Right lobe of liver (tissue), 6 donors: ENCODE measurements around the gene CAPN10. TPM values are rescaled to one million over a fixed set of nuclear protein-coding genes. Genes with fewer than 3 reads are reported as not detected.

ENCODE experiments used
- ATAC-seq, 4 donors: fragments of 200-7000 bp; cut with Tn5 transposase; one replicate each; pipeline ENCODE4 v1.9.1; 2020; ENCODE audit warnings: mild to moderate bottlenecking in 4 of 4, moderate library complexity in 4 of 4
- DNase-seq, 3 donors: peaks; one replicate each; pipeline ENCODE4 v3.0.0-alpha.2; 2020
- H3K27ac ChIP-seq, 3 donors: fragments of 200-600 bp; one replicate each; pipeline ENCODE4 v1.8.0; 2022
- H3K27me3 ChIP-seq, 2 donors: fragments of 200-600 bp; one replicate each; pipeline ENCODE4 v1.8.0; 2022
- H3K36me3 ChIP-seq, 4 donors: fragments of 200-600 bp; sonication (generic) in 1 of 4; one replicate each; pipeline versions ENCODE4 v1.5.1 to v1.8.0; 2017 to 2022; ENCODE audit warnings: control low read depth in 1 of 4
- H3K4me1 ChIP-seq, 4 donors: fragments of 200-600 bp; sonication (generic) in 1 of 4; one replicate each; pipeline versions ENCODE4 v1.5.1 to v1.8.0; 2017 to 2022; ENCODE audit warnings: control low read depth in 1 of 4
- H3K4me3 ChIP-seq, 3 donors: fragments of 200-600 bp; one replicate each; pipeline ENCODE4 v1.8.0; 2022
- H3K9me3 ChIP-seq, 4 donors: fragments of 200-600 bp; sonication (generic) in 1 of 4; one replicate each; pipeline versions ENCODE4 v1.5.1 to v1.8.0; 2017 to 2022; ENCODE audit warnings: control low read depth in 1 of 4
- CTCF ChIP-seq, 4 donors: fragments of 200-600 bp in 3 of 4; fragments of 450-650 bp in 1 of 4; IDR thresholded peaks; one replicate each; pipeline versions ENCODE4 v1.5.1 to v1.8.0; 2016 to 2022; ENCODE audit warnings: antibody characterized with exemption in 4 of 4, mild to moderate bottlenecking in 2 of 4
- POLR2A ChIP-seq: fragments of 450-650 bp; IDR thresholded peaks from one replicate; pipeline ENCODE4 v1.6.1; 2017; ENCODE audit warnings: antibody characterized with exemption, mild to moderate bottlenecking
- WGBS: methylation state at CpG from one replicate; pipeline ENCODE4 v1.1.6; 2018; ENCODE audit warnings: low coverage, low lambda C conversion rate; ENCODE audit not compliant: insufficient coverage; ENCODE audit errors: missing lambda C conversion rate; 5-methylcytosine and 5-hydroxymethylcytosine counted together
- intact Hi-C, 2 donors: fragments of 100-400 bp; cut with DNase I; formaldehyde crosslinking; loops; one replicate each; pipeline versions ENCODE4 v1.11.2 to v1.14.1; 2022
- total RNA-seq, 6 experiments: library from RNA; depleted of rRNA in 2 of 6; stranded (reverse); fragments of >200 nt in 2 of 6; fragmentation: NEBNext Ultra II Directional in 3 of 6; extraction: Animal tissue kit (Norgen Biotek cat#: 25700) in 3 of 6; gene quantifications; one replicate each; pipeline versions ENCODE4 v1.1.0 to v1.2.4, GENCODE V29; 2016 to 2023
- donor health status: DM: no; HTN: yes; CAD: no.
- donor health status: DM: no; HTN: no; CAD: no.
- donor health status: DM: no; HTN: no; CAD: no.
- donor health status: DM: no; HTN: yes; CAD: no.
- donor health status: DM: no; HTN: yes; CAD: no.

The CAPN10 gene
- total RNA-seq, 6 experiments from 2014 or later: 7.2 to 13.8 (median 9.1) TPM

GRCh38 chr2:240586919-240587800 lies 626 bp downstream of the CAPN10 start:
- peak in 2 of 3 donors; percentile 64 for DNase-seq
- peaks cover 0 to 28% (median 8%) of the 10 kb centered on the region in 4 donors for H3K4me1 ChIP-seq
- H3K27me3 ChIP-seq: no peaks in the 10 kb centered on the region
- intact Hi-C loops: no loop called here
- peak overlapping the region; percentile 94 to 99 (median 97) for H3K4me3 ChIP-seq
- peaks cover 0 to 5% (median under 1%) of the 10 kb centered on the region in 4 donors for H3K36me3 ChIP-seq
- peak; percentile 23 to 47 (median 28) for ATAC-seq
- 2% methylated on average over 11 of the region's 62 CpGs for WGBS
- no peak for TF ChIP-seq POLR2A
- no peak for TF ChIP-seq CTCF (IDR thresholded peaks at IDR 0.05)
- no peaks in the 10 kb centered on the region for H3K9me3 ChIP-seq
- H3K27ac ChIP-seq: peak overlapping the region; percentile 93 to 97 (median 96)

GRCh38 chr2:240588006-240588655 lies 1.6 kb downstream of the CAPN10 start:
- peaks cover 0 to 5% (median under 1%) of the 10 kb centered on the region in 4 donors for H3K36me3 ChIP-seq
- no peak for ATAC-seq
- no peak overlapping the region for H3K4me3 ChIP-seq
- H3K4me1 ChIP-seq: peaks cover 0 to 28% (median 8%) of the 10 kb centered on the region in 4 donors
- intact Hi-C loops: no loop called here
- no peaks in the 10 kb centered on the region for H3K9me3 ChIP-seq
- no peaks in the 10 kb centered on the region for H3K27me3 ChIP-seq
- H3K27ac ChIP-seq: no peak overlapping the region
- TF ChIP-seq POLR2A (no peak), CTCF (IDR thresholded peaks at IDR 0.05) (no peak)
- peak in 1 of 3 donors; percentile 36 for DNase-seq
- 87% methylated on average over 6 of the region's 10 CpGs for WGBS

DNA sequence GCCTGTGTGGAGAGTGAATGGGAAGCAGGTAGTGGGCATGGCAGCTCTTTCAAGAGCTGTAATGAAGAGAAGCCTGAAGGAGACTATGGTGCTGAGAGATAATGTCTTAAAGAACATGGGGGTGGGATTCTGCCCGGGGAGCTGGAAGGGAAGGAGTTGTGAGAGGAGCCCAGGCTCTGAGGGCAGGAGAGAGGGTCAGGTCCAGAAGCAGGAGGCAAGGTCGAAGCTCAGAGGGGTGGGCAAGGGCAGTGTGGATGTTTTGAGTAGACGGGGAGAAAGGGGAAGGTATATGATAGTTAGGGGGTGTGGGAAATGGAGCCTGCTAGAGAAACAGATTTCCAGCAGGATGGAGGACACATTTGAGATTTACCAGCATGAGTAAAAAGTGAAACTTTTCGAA lies 2.1 kb downstream of the CAPN10 start:
- WGBS: 89% methylated on average over 4 of the region's 4 CpGs
- no peaks in the 10 kb centered on the region for H3K9me3 ChIP-seq
- intact Hi-C loops: no loop called here
- H3K4me3 ChIP-seq: no peak overlapping the region
- H3K36me3 ChIP-seq: peaks cover 0 to 5% (median under 1%) of the 10 kb centered on the region in 4 donors
- H3K27me3 ChIP-seq: no peaks in the 10 kb centered on the region
- no peak for ATAC-seq
- DNase-seq: peak in 1 of 3 donors; percentile 36
- peaks cover 0 to 28% (median 8%) of the 10 kb centered on the region in 4 donors for H3K4me1 ChIP-seq
- TF ChIP-seq CTCF (IDR thresholded peaks at IDR 0.05): no peak
- no peak overlapping the region for H3K27ac ChIP-seq

DNA sequence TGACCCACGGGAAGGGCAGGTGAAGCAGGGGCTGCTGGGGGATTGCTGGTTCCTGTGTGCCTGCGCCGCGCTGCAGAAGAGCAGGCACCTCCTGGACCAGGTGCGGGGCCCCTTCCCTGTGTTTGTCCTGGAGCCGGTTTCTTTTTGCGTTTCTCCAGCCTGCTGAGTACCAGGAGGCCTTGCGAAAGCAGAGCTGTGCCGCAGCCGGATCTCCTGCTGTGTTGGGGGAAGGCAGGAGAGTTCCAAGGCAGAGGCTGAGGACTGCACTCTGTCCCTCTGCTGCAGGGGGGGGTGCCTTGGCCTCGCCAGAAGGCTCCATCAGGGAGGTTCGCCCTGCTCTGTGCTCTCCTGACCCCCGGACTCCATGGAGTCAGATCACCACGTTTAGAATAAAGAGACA lies 2.8 kb downstream of the CAPN10 start:
- no peak for TF ChIP-seq CTCF (IDR thresholded peaks at IDR 0.05)
- TF ChIP-seq POLR2A: no peak
- Histone ChIP-seq H3K27me3 (no peaks in the 10 kb centered on the region), H3K9me3 (no peaks in the 10 kb centered on the region), H3K36me3 (peaks cover 0 to 5% (median under 1%) of the 10 kb centered on the region in 4 donors), H3K27ac (no peak overlapping the region), H3K4me1 (peaks cover 0 to 28% (median 8%) of the 10 kb centered on the region in 4 donors), H3K4me3 (no peak overlapping the region)
- peak; percentile 11 to 44 (median 33) for DNase-seq
- ATAC-seq: no peak
- intact Hi-C loops: no loop called here
- WGBS: 77% methylated on average over 6 of the region's 14 CpGs
